Measurements from ENCODE around the gene ADAM15.

GRCh38 chr1:155069551-155070157 is 18.5 kb downstream of the ADAM15 start:
- TF ChIP-seq CTCF (IDR thresholded peaks at IDR 0.05) (no peak), EZH2 (IDR thresholded peaks at IDR 0.05; ENCODE audit: borderline replicate concordance, insufficient read depth, low read depth, low read length, poor library complexity, severe bottlenecking) (no peak)
